SW480 (cell line): ENCODE data around the gene CCNE1.
"Not testable (repeated sequence)": the region's sequence is repeated elsewhere in the genome, so short reads cannot be mapped to it uniquely, and the experiment has no call there.

Experiments used
- DNase-seq: peaks from one replicate; pipeline ENCODE4 v3.0.0-alpha.2; 2016; ENCODE audit warnings: low spot score

The CCNE1 gene

GRCh38 chr19:29815231-29815630, 3.4 kb downstream of the CCNE1 start:
- DNase-seq = no peak

- no peak for DNase-seq
Observed at GRCh38 chr19:29817316-29817715, 5.5 kb downstream of the CCNE1 start.

GRCh38 chr19:29819300-29819699, 7.5 kb downstream of the CCNE1 start:
- no peak for DNase-seq

GRCh38 chr19:29819986-29820385, 8.2 kb downstream of the CCNE1 start:
- DNase-seq = no peak

- DNase-seq = no peak
Observed at GRCh38 chr19:29823581-29824330, 12.0 kb downstream of the CCNE1 start.

- not testable (repeated sequence) for DNase-seq
Observed at GRCh38 chr19:29825263-29825662, 13.5 kb downstream of the CCNE1 start.

- DNase-seq = peak; percentile 62
Observed at GRCh38 chr19:29831041-29831548, 19.3 kb downstream of the CCNE1 start.

GRCh38 chr19:29831686-29832085, 19.9 kb downstream of the CCNE1 start:
- no peak for DNase-seq

GRCh38 chr19:29832801-29833200, 21.0 kb downstream of the CCNE1 start:
- no peak for DNase-seq

GRCh38 chr19:29833614-29834261, 21.9 kb downstream of the CCNE1 start:
- no peak for DNase-seq

GRCh38 chr19:29834991-29835846, 23.4 kb downstream of the CCNE1 start:
- DNase-seq = no peak

GRCh38 chr19:29836409-29836825, 24.6 kb downstream of the CCNE1 start:
- DNase-seq = no peak

GRCh38 chr19:29837448-29837981, 25.7 kb downstream of the CCNE1 start:
- no peak for DNase-seq

GRCh38 chr19:29837996-29838395, 26.2 kb downstream of the CCNE1 start:
- no peak for DNase-seq

GRCh38 chr19:29840066-29840950, 28.5 kb downstream of the CCNE1 start:
- DNase-seq = no peak

GRCh38 chr19:29841209-29841558, 29.4 kb downstream of the CCNE1 start:
- DNase-seq = peak; percentile 29

GRCh38 chr19:29841559-29842367, 30.0 kb downstream of the CCNE1 start:
- peak; percentile 76 for DNase-seq

GRCh38 chr19:29842471-29843179, 30.8 kb downstream of the CCNE1 start:
- no peak for DNase-seq

GRCh38 chr19:29843180-29844051, 31.6 kb downstream of the CCNE1 start:
- no peak for DNase-seq
